ENCODE measurements around the gene PCDHGB4. TPM values are rescaled to one million over a fixed set of nuclear protein-coding genes. Genes with fewer than 3 reads are reported as not detected.
"Not testable (repeated sequence)": the region's sequence is repeated elsewhere in the genome, so short reads cannot be mapped to it uniquely, and the experiment has no call there.

PCDHGB4 gene
- total RNA-seq, 2 experiments from 2014 or later, result not detected

GRCh38 chr5:141421489-141421855 is 34.0 kb downstream of the PCDHGB4 start:
- H3K36me3 Mint-ChIP-seq (ENCODE audit: low read depth), result peaks cover 22% of the 10 kb centered on the region
- no peak overlapping the region for H3K27ac Mint-ChIP-seq
- peaks cover 28% of the 10 kb centered on the region for H3K9me3 Mint-ChIP-seq
- H3K4me3 Mint-ChIP-seq, result peak overlapping the region; percentile 77
- H3K27me3 Mint-ChIP-seq (ENCODE audit: low read depth), result peaks cover 70% of the 10 kb centered on the region
- DNase-seq, result no peak
- peaks cover 3% of the 10 kb centered on the region for H3K4me1 Mint-ChIP-seq (ENCODE audit: low read depth)
- CTCF ChIA-PET, result interaction anchor here (0.7 to 2.2 kb wide), 22 partner anchors 9 to 146 kb away, joined by 3 to 34 read pairs (median 5); partner anchors contain the start of genes PCDHGA10, PCDHGA12, PCDHGA5 and PCDHGA8
- intact Hi-C loops (cut with micrococcal nuclease), result loop anchor here (1.0 to 5.0 kb wide), 4 partner anchors 49 to 103 kb away; partner anchors contain the start of genes PCDHGA6, PCDHGB3 and PCDHGC3

GRCh38 chr5:141422742-141423291 is 35.3 kb downstream of the PCDHGB4 start:
- peaks cover 31% of the 10 kb centered on the region for H3K9me3 Mint-ChIP-seq
- intact Hi-C loops (cut with micrococcal nuclease), result loop anchor here (5.0 kb wide), 2 partner anchors 51 to 54 kb away; partner anchors contain the start of genes PCDHGA6, PCDHGB3 and PCDHGC3
- no peak overlapping the region for H3K27ac Mint-ChIP-seq
- peaks cover 71% of the 10 kb centered on the region for H3K27me3 Mint-ChIP-seq (ENCODE audit: low read depth)
- H3K4me3 Mint-ChIP-seq, result no peak overlapping the region
- H3K4me1 Mint-ChIP-seq (ENCODE audit: low read depth), result peaks cover 3% of the 10 kb centered on the region
- peaks cover 21% of the 10 kb centered on the region for H3K36me3 Mint-ChIP-seq (ENCODE audit: low read depth)
- no peak for DNase-seq
- CTCF ChIA-PET, result interaction anchor here (0.6 kb wide), 1 partner anchor 102 kb away, joined by 5 read pairs; no protein-coding TSS in a partner anchor

GRCh38 chr5:141427783-141428426 is 40.4 kb downstream of the PCDHGB4 start:
- H3K27me3 Mint-ChIP-seq (ENCODE audit: low read depth), result peaks cover 57% of the 10 kb centered on the region
- intact Hi-C loops (cut with micrococcal nuclease), result no loop called here
- H3K9me3 Mint-ChIP-seq, result peaks cover 20% of the 10 kb centered on the region
- no peak for DNase-seq
- peaks cover 19% of the 10 kb centered on the region for H3K36me3 Mint-ChIP-seq (ENCODE audit: low read depth)
- H3K27ac Mint-ChIP-seq, result no peak overlapping the region
- H3K4me3 Mint-ChIP-seq, result no peak overlapping the region
- CTCF ChIA-PET, result interaction anchor here (0.6 kb wide), 2 partner anchors 39 to 40 kb away, joined by 3 to 8 read pairs; partner anchors contain the start of gene PCDHGB4
- H3K4me1 Mint-ChIP-seq (ENCODE audit: low read depth), result peaks cover 15% of the 10 kb centered on the region

- Mint-ChIP-seq H3K27me3 (ENCODE audit: low read depth) (peaks cover 54% of the 10 kb centered on the region), H3K9me3 (peaks cover 21% of the 10 kb centered on the region), H3K4me1 (ENCODE audit: low read depth) (peaks cover 15% of the 10 kb centered on the region), H3K4me3 (peak within 1 kb of the TSS; percentile 53), H3K27ac (no peak within 1 kb of the TSS), H3K36me3 (ENCODE audit: low read depth) (peaks cover 22% of the 10 kb centered on the region)
- CTCF ChIA-PET, result interaction anchor here (0.6 to 2.6 kb wide), 32 partner anchors 9 to 737 kb away, joined by 3 to 14 read pairs (median 4); partner anchors contain the start of genes PCDHB16, PCDHGA10, PCDHGA11 and PCDHGB3
- DNase-seq, result peak; percentile 65
- intact Hi-C loops (cut with micrococcal nuclease), result loop anchor here (1.0 to 2.0 kb wide), 4 partner anchors 14 to 128 kb away; partner anchors contain the start of gene PCDHGB7
Observed at GRCh38 chr5:141430332-141431113, 43.0 kb downstream of the PCDHGB4 start, which contains the start of gene PCDHGA12. Gene PCDHGA12 (plus strand): TSS chr5:141430507. CDS start chr5:141430760, 253 bp downstream.

- CTCF ChIA-PET, result interaction anchor here (0.7 to 2.6 kb wide), 16 partner anchors 10 to 306 kb away, joined by 3 to 14 read pairs (median 6); partner anchors contain the start of genes PCDHGA11, PCDHGC3 and TAF7
- Mint-ChIP-seq H3K4me3 (peak overlapping the region; percentile 39), H3K36me3 (ENCODE audit: low read depth) (peaks cover 22% of the 10 kb centered on the region), H3K4me1 (ENCODE audit: low read depth) (peaks cover 15% of the 10 kb centered on the region), H3K9me3 (peaks cover 21% of the 10 kb centered on the region), H3K27ac (no peak overlapping the region), H3K27me3 (ENCODE audit: low read depth) (peaks cover 51% of the 10 kb centered on the region)
- no peak for DNase-seq
- intact Hi-C loops (cut with micrococcal nuclease), result loop anchor here (2.0 kb wide), 1 partner anchor 14 kb away; the partner anchor contains the start of gene PCDHGB7
Observed at GRCh38 chr5:141431286-141431685, 43.8 kb downstream of the PCDHGB4 start.

- intact Hi-C loops (cut with micrococcal nuclease); H3K27ac Mint-ChIP-seq; H3K4me3 Mint-ChIP-seq; DNase-seq: not testable (repeated sequence)
- Mint-ChIP-seq H3K36me3 (ENCODE audit: low read depth) (peaks cover 22% of the 10 kb centered on the region), H3K4me1 (ENCODE audit: low read depth) (peaks cover 15% of the 10 kb centered on the region), H3K9me3 (peaks cover 18% of the 10 kb centered on the region), H3K27me3 (ENCODE audit: low read depth) (peaks cover 48% of the 10 kb centered on the region)
- CTCF ChIA-PET, result interaction anchor here (0.7 to 2.6 kb wide), 2 partner anchors 76 to 132 kb away, joined by 3 to 6 read pairs; no protein-coding TSS in a partner anchor
Observed at GRCh38 chr5:141432308-141432707, 44.8 kb downstream of the PCDHGB4 start.

GRCh38 chr5:141432726-141433125 is 45.2 kb downstream of the PCDHGB4 start:
- H3K27ac Mint-ChIP-seq; DNase-seq; H3K4me3 Mint-ChIP-seq; intact Hi-C loops (cut with micrococcal nuclease): not testable (repeated sequence)
- peaks cover 18% of the 10 kb centered on the region for H3K9me3 Mint-ChIP-seq
- CTCF ChIA-PET, result interaction anchor here (1.4 kb wide), 1 partner anchor 69 kb away, joined by 3 read pairs; the partner anchor contains the start of gene PCDHGA5
- H3K36me3 Mint-ChIP-seq (ENCODE audit: low read depth), result peaks cover 22% of the 10 kb centered on the region
- peaks cover 48% of the 10 kb centered on the region for H3K27me3 Mint-ChIP-seq (ENCODE audit: low read depth)
- peaks cover 15% of the 10 kb centered on the region for H3K4me1 Mint-ChIP-seq (ENCODE audit: low read depth)

GRCh38 chr5:141434006-141434405 is 46.5 kb downstream of the PCDHGB4 start:
- peaks cover 14% of the 10 kb centered on the region for H3K9me3 Mint-ChIP-seq
- H3K36me3 Mint-ChIP-seq (ENCODE audit: low read depth), result peaks cover 19% of the 10 kb centered on the region
- H3K27ac Mint-ChIP-seq, result no peak overlapping the region
- H3K4me3 Mint-ChIP-seq, result no peak overlapping the region
- peaks cover 44% of the 10 kb centered on the region for H3K27me3 Mint-ChIP-seq (ENCODE audit: low read depth)
- CTCF ChIA-PET, result interaction anchor here (1.4 kb wide), 1 partner anchor 70 kb away, joined by 3 read pairs; the partner anchor contains the start of gene PCDHGA5
- H3K4me1 Mint-ChIP-seq (ENCODE audit: low read depth), result peaks cover 15% of the 10 kb centered on the region
- intact Hi-C loops (cut with micrococcal nuclease), result no loop called here
- DNase-seq, result no peak

- H3K4me3 Mint-ChIP-seq, result no peak overlapping the region
- CTCF ChIA-PET, result interaction anchor here (0.6 kb wide), 1 partner anchor 251 kb away, joined by 3 read pairs; no protein-coding TSS in a partner anchor
- peaks cover 7% of the 10 kb centered on the region for H3K36me3 Mint-ChIP-seq (ENCODE audit: low read depth)
- DNase-seq, result no peak
- H3K27ac Mint-ChIP-seq, result no peak overlapping the region
- intact Hi-C loops (cut with micrococcal nuclease), result no loop called here
- H3K9me3 Mint-ChIP-seq, result peaks cover 10% of the 10 kb centered on the region
- H3K27me3 Mint-ChIP-seq (ENCODE audit: low read depth), result peaks cover 25% of the 10 kb centered on the region
- no peaks in the 10 kb centered on the region for H3K4me1 Mint-ChIP-seq (ENCODE audit: low read depth)
Observed at GRCh38 chr5:141437221-141437620, 49.7 kb downstream of the PCDHGB4 start.

GRCh38 chr5:141439411-141440141 is 52.1 kb downstream of the PCDHGB4 start:
- no peaks in the 10 kb centered on the region for H3K4me1 Mint-ChIP-seq (ENCODE audit: low read depth)
- peaks cover 2% of the 10 kb centered on the region for H3K36me3 Mint-ChIP-seq (ENCODE audit: low read depth)
- CTCF ChIA-PET, result no interaction called here
- H3K9me3 Mint-ChIP-seq, result peaks cover 5% of the 10 kb centered on the region
- no peak overlapping the region for H3K4me3 Mint-ChIP-seq
- no peak for DNase-seq
- no peak overlapping the region for H3K27ac Mint-ChIP-seq
- intact Hi-C loops (cut with micrococcal nuclease), result no loop called here
- peaks cover 14% of the 10 kb centered on the region for H3K27me3 Mint-ChIP-seq (ENCODE audit: low read depth)

Measured in activated naive CD4-positive, alpha-beta T cell treated with anti-CD3 and anti-CD28 coated beads for 36 hours (primary cell).